Epithelial cell of esophagus (primary cell): ENCODE measurements around the gene KCNQ4.

Source experiments
- DNase-seq: peaks from one replicate; pipeline ENCODE4 v3.0.0; 2010; ENCODE audit warnings: low read depth
- H3K4me3 ChIP-seq: 2 replicates; pipeline ENCODE4 v1.5.1; 2011; ENCODE audit warnings: mild to moderate bottlenecking, low read length, control low read depth
- CTCF ChIP-seq: IDR thresholded peaks from 2 replicates; pipeline ENCODE4 v1.5.1; 2011; ENCODE audit warnings: low read depth, mild to moderate bottlenecking, low read length, control low read depth, inconsistent platforms; ENCODE audit not compliant: insufficient read depth; ENCODE audit errors: missing control alignments

Gene KCNQ4

GRCh38 chr1:40847023-40847745, 63.6 kb downstream of the KCNQ4 start:
- no peak for TF ChIP-seq CTCF
- H3K4me3 ChIP-seq = no peak overlapping the region
- peak; percentile 77 for DNase-seq

GRCh38 chr1:40848530-40849189, 65.1 kb downstream of the KCNQ4 start:
- H3K4me3 ChIP-seq = no peak overlapping the region
- peak; percentile 82 for DNase-seq
- peak; percentile 99 for TF ChIP-seq CTCF

GRCh38 chr1:40849801-40850592, 66.4 kb downstream of the KCNQ4 start:
- TF ChIP-seq CTCF = peak; percentile 88
- no peak overlapping the region for H3K4me3 ChIP-seq
- DNase-seq = peak; percentile 68

- TF ChIP-seq CTCF = no peak
- no peak for DNase-seq
- no peak overlapping the region for H3K4me3 ChIP-seq
Measured at GRCh38 chr1:40851643-40852042, 68.1 kb downstream of the KCNQ4 start.

GRCh38 chr1:40853113-40853884, 69.7 kb downstream of the KCNQ4 start:
- no peak overlapping the region for H3K4me3 ChIP-seq
- peak; percentile 87 for DNase-seq
- no peak for TF ChIP-seq CTCF

- no peak for TF ChIP-seq CTCF
- H3K4me3 ChIP-seq = no peak overlapping the region
- DNase-seq = no peak
Measured at GRCh38 chr1:40853885-40854170, 70.2 kb downstream of the KCNQ4 start.
